Stimulated activated CD4-positive, alpha-beta T cell treated with anti-CD3 and anti-CD28 coated beads, Interleukin-4, amount 100 ng/mL, for 48 hours (primary cell): ENCODE data around the gene GCNT2.
"Not testable (repeated sequence)": the region's sequence is repeated elsewhere in the genome, so short reads cannot be mapped to it uniquely, and the experiment has no call there.

Source experiments
- DNase-seq, 2 donors: peaks; one replicate each; pipeline ENCODE4 v3.0.0-alpha.2; 2020; ENCODE audit warnings: low read depth in 2 of 2

GCNT2 gene

GRCh38 chr6:10660431-10661191 lies 139.5 kb downstream of the GCNT2 start:
- not testable (repeated sequence) for DNase-seq

DNA sequence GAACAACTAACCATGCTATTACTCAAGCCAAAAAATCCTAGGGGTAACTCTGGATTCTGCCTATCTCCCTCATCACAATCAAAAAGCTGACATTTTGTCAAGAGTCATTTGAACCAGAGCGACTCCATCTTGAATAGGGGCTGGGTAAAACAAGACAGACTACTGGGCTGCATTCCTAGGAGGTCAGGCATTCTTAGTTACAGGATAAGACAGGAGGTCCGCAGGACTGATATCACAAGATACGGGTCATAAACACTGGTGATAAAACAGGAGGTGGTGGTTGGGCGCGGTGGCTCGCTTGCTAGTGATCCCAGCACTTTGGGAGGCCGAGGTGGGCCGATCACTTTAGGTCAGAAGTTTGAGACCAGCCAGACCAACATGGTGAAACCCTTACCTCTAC lies 141.1 kb downstream of the GCNT2 start:
- DNase-seq, result no peak

DNA sequence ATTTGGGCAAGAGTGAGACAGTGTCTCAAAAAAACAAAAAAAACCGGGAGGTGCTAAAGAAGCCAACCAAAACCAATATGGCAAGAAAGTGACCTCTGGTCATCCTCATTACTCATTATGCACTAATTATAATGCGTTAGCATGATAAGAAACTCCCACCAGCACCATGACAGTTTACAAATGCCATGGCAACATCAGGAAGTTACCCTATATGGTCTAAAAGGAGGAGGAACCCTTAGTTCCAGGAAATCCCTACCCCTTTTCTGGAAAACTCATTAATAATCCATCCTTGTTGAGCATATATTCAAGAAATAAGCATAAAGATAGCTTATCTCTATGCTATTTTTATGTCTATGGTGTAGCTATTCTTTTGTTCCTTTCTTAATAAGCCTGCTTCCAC lies 141.6 kb downstream of the GCNT2 start:
- DNase-seq, result no peak

DNA sequence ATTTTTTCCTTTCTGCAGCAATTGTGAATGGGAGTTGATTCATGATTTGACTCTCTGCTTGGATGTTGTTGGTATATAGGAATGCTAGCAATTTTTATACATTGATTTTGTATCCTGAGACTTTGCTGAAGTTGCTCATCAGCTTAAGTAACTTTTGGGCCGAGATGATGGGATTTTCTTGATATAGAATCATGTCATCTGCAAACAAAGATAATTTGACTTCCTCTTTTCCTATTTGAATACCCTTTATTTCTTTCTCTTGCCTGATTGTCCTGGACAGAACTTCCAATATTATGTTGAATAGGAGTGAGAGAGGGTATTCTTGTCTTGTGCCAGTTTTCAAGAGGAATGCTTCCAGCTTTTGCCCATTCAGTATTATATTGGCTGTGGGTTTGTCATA lies 144.4 kb downstream of the GCNT2 start:
- DNase-seq, result not testable (repeated sequence)

DNA sequence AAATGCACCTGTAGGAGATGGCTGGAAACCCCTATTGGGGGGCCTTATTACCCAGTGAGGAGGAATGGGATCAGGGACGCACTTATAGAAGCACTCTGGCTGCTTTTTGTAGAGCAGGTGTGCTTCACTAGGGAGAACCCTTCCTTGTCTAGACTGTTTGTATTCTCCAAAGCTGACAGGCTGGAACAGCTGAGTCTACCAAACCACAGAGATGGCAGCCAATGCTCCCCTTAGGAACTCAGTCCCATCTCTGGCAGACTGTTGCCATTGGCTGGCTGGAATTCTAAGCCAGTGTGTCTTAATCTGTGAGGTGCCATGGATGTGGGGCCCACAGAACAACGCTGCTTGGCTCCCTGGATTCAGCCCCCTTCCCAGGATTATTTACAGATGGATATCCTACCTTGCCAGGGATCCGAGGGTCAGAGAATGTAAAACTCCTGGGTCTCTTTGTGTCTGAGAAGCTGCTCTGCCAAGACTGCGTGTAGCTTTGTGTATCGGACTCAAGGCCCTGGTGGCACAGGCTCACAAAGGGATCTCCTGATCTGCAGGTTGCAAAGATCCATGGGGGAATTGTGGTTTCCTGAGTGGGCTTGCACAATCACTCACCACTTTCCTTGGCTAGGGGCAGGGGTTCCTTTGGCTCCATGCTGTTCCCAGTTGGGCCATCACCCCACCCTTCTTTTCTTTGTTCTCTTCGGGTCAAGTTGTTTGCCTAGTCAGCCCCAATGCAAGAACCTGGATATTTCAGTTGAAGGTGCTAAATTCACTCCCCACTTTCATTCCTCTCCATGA lies 147.2 kb downstream of the GCNT2 start:
- DNase-seq, result no peak

DNA sequence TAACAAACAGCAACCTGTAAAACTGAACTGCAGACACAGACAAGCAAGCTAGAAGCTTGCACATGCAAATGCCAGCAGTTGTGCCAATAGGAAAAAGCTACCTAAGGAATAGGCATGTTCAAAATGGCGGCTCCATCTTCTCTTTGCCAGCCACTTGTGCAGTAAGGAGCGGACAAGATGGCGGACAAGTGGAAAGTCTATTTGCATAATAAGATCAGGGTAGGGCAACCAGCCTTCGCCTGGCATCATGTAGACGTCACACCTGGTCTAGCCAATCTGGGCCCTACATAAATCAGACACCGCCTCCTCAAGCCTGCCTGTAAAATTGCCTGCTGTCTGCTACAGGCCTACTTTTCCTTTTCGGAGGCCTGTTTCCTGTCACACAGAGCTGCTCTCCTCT lies 155.3 kb downstream of the GCNT2 start:
- DNase-seq, result no peak

- no peak for DNase-seq
Measured at GRCh38 chr6:10678456-10678855, 157.3 kb downstream of the GCNT2 start.
